Lower lobe of right lung (tissue), 2 donors: ENCODE data around the gene ZNF598. TPM values are rescaled to one million over a fixed set of nuclear protein-coding genes. Genes with fewer than 3 reads are reported as not detected.
"Not testable (repeated sequence)": the region's sequence is repeated elsewhere in the genome, so short reads cannot be mapped to it uniquely, and the experiment has no call there.

Experiments used
- ATAC-seq, 2 donors: fragments of 200-7000 bp; cut with Tn5 transposase; one replicate each; pipeline ENCODE4 v1.9.1; 2020 to 2022; ENCODE audit warnings: mild to moderate bottlenecking in 2 of 2, moderate library complexity in 2 of 2
- DNase-seq: peaks from one replicate; pipeline ENCODE4 v3.0.0-alpha.2; 2020
- H3K27ac ChIP-seq: fragments of 200-600 bp; one replicate; pipeline ENCODE4 v1.8.0; 2022
- H3K27me3 ChIP-seq: fragments of 200-600 bp; one replicate; pipeline ENCODE4 v1.8.0; 2022; ENCODE audit warnings: low read depth
- H3K36me3 ChIP-seq: fragments of 200-600 bp; one replicate; pipeline ENCODE4 v1.8.0; 2022; ENCODE audit warnings: mild to moderate bottlenecking
- H3K4me1 ChIP-seq: fragments of 200-600 bp; one replicate; pipeline ENCODE4 v1.8.0; 2022
- H3K4me3 ChIP-seq: fragments of 200-600 bp; one replicate; pipeline ENCODE4 v1.8.0; 2022; ENCODE audit warnings: mild to moderate bottlenecking
- H3K9me3 ChIP-seq: fragments of 200-600 bp; one replicate; pipeline ENCODE4 v1.8.0; 2022
- intact Hi-C: fragments of 100-400 bp; cut with DNase I; formaldehyde crosslinking; loops from one replicate; pipeline ENCODE4 v1.11.0; 2022
- total RNA-seq: library from RNA; stranded (reverse); fragmentation: NEBNext Ultra II Directional; extraction: Animal tissue kit (Norgen Biotek cat#: 25700); gene quantifications from one replicate; pipeline ENCODE4 v1.2.1, GENCODE V29; 2021
- TF ChIP-seq, protein P1 (sequence below): fragments of 200-600 bp; IDR thresholded peaks from one replicate; pipeline ENCODE4 v1.8.0; 2022; ENCODE audit warnings: antibody characterized with exemption, mild to moderate bottlenecking
- donor health status: DM: no; HTN: yes; CAD: no; lungs with severe emphysema.

Gene ZNF598
- total RNA-seq, 1 donor from 2014 or later: 27.2 TPM

- ATAC-seq (peak; percentile 56 to 73), DNase-seq (peak; percentile 89)
- intact Hi-C loops: no loop called here
- TF ChIP-seq, protein P1, sequence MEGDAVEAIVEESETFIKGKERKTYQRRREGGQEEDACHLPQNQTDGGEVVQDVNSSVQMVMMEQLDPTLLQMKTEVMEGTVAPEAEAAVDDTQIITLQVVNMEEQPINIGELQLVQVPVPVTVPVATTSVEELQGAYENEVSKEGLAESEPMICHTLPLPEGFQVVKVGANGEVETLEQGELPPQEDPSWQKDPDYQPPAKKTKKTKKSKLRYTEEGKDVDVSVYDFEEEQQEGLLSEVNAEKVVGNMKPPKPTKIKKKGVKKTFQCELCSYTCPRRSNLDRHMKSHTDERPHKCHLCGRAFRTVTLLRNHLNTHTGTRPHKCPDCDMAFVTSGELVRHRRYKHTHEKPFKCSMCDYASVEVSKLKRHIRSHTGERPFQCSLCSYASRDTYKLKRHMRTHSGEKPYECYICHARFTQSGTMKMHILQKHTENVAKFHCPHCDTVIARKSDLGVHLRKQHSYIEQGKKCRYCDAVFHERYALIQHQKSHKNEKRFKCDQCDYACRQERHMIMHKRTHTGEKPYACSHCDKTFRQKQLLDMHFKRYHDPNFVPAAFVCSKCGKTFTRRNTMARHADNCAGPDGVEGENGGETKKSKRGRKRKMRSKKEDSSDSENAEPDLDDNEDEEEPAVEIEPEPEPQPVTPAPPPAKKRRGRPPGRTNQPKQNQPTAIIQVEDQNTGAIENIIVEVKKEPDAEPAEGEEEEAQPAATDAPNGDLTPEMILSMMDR: no peak
- no peaks in the 10 kb centered on the region for H3K27me3 ChIP-seq
- H3K4me3 ChIP-seq: peak overlapping the region; percentile 55
- peaks cover 87% of the 10 kb centered on the region for H3K4me1 ChIP-seq
- H3K27ac ChIP-seq: peak overlapping the region; percentile 92
- no peaks in the 10 kb centered on the region for H3K9me3 ChIP-seq
- peaks cover 38% of the 10 kb centered on the region for H3K36me3 ChIP-seq
Measured at GRCh38 chr16:2035431-2036199, 26.0 kb upstream of the ZNF598 start.

- TF ChIP-seq, protein P1: no peak
- Histone ChIP-seq H3K27ac (peak overlapping the region; percentile 92), H3K4me3 (peak overlapping the region; percentile 55), H3K9me3 (no peaks in the 10 kb centered on the region), H3K4me1 (peaks cover 87% of the 10 kb centered on the region), H3K27me3 (no peaks in the 10 kb centered on the region), H3K36me3 (peaks cover 45% of the 10 kb centered on the region)
- ATAC-seq (no peak), DNase-seq (no peak)
- intact Hi-C loops: no loop called here
Measured at GRCh38 chr16:2034696-2035430, 25.2 kb upstream of the ZNF598 start.

GRCh38 chr16:2033909-2034695 is 24.5 kb upstream of the ZNF598 start:
- H3K9me3 ChIP-seq, DNase-seq, H3K27me3 ChIP-seq, ATAC-seq, intact Hi-C loops: not testable (repeated sequence)
- Histone ChIP-seq H3K4me3 (peak overlapping the region; percentile 84), H3K27ac (peak overlapping the region; percentile 92), H3K4me1 (peaks cover 87% of the 10 kb centered on the region), H3K36me3 (peaks cover 48% of the 10 kb centered on the region)

GRCh38 chr16:2033057-2033908 is 23.7 kb upstream of the ZNF598 start:
- Histone ChIP-seq H3K27me3 (no peaks in the 10 kb centered on the region), H3K27ac (peak overlapping the region; percentile 92), H3K4me3 (peak overlapping the region; percentile 84), H3K4me1 (peaks cover 87% of the 10 kb centered on the region), H3K36me3 (peaks cover 43% of the 10 kb centered on the region), H3K9me3 (no peaks in the 10 kb centered on the region)
- ATAC-seq: peak; percentile 63
- intact Hi-C loops: no loop called here
- TF ChIP-seq, protein P1: no peak
- DNase-seq: no peak

GRCh38 chr16:2032285-2033056 is 22.9 kb upstream of the ZNF598 start:
- no peaks in the 10 kb centered on the region for H3K27me3 ChIP-seq
- peaks cover 88% of the 10 kb centered on the region for H3K4me1 ChIP-seq
- H3K9me3 ChIP-seq: no peaks in the 10 kb centered on the region
- peak overlapping the region; percentile 92 for H3K27ac ChIP-seq
- ATAC-seq: peak; percentile 1 to 2
- no peak for DNase-seq
- intact Hi-C loops: no loop called here
- peak overlapping the region; percentile 84 for H3K4me3 ChIP-seq
- H3K36me3 ChIP-seq: peaks cover 35% of the 10 kb centered on the region
- TF ChIP-seq, protein P1: no peak
